ENCODE data around the gene MYL4. TPM values are rescaled to one million over a fixed set of nuclear protein-coding genes. Genes with fewer than 3 reads are reported as not detected.
"Not testable (repeated sequence)": the region's sequence is repeated elsewhere in the genome, so short reads cannot be mapped to it uniquely, and the experiment has no call there.

MYL4 gene
- total RNA-seq = not detected

GRCh38 chr17:47208744-47209488 lies at the start of gene MYL4:
Gene MYL4 (plus strand): TSS chr17:47209348. CDS start chr17:47209423, 75 bp downstream.
- Histone ChIP-seq H3K27ac (no peak within 1 kb of the TSS), H3K4me1 (peaks cover 14% of the 10 kb centered on the region), H3K4me3 (no peak within 1 kb of the TSS), H3K36me3 (no peaks in the 10 kb centered on the region), H3K9me3 (no peaks in the 10 kb centered on the region), H3K27me3 (no peaks in the 10 kb centered on the region)
- peak in 1 of 2 donors; percentile 56 for DNase-seq (ENCODE audit: extremely low spot score in 2 of 2)
- intact Hi-C loops (cut with DNase I) = no loop called here
- TF ChIP-seq POLR2A (IDR thresholded peaks at IDR 0.05) = no peak
- no peak for TF ChIP-seq POLR2AphosphoS5 (IDR thresholded peaks at IDR 0.05; ENCODE audit: insufficient read depth in 1 of 2, low read depth in 1 of 2)
- TF ChIP-seq, protein P1, sequence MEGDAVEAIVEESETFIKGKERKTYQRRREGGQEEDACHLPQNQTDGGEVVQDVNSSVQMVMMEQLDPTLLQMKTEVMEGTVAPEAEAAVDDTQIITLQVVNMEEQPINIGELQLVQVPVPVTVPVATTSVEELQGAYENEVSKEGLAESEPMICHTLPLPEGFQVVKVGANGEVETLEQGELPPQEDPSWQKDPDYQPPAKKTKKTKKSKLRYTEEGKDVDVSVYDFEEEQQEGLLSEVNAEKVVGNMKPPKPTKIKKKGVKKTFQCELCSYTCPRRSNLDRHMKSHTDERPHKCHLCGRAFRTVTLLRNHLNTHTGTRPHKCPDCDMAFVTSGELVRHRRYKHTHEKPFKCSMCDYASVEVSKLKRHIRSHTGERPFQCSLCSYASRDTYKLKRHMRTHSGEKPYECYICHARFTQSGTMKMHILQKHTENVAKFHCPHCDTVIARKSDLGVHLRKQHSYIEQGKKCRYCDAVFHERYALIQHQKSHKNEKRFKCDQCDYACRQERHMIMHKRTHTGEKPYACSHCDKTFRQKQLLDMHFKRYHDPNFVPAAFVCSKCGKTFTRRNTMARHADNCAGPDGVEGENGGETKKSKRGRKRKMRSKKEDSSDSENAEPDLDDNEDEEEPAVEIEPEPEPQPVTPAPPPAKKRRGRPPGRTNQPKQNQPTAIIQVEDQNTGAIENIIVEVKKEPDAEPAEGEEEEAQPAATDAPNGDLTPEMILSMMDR (IDR thresholded peaks at IDR 0.05) = no peak

- no peaks in the 10 kb centered on the region for H3K4me1 ChIP-seq
- H3K27me3 ChIP-seq = no peaks in the 10 kb centered on the region
- no peak overlapping the region for H3K27ac ChIP-seq
- intact Hi-C loops (cut with DNase I) = no loop called here
- no peak overlapping the region for H3K4me3 ChIP-seq
- H3K9me3 ChIP-seq = no peaks in the 10 kb centered on the region
- peaks cover 0 to 31% of the 10 kb centered on the region in 2 donors for H3K36me3 ChIP-seq
- DNase-seq (ENCODE audit: extremely low spot score in 2 of 2) = no peak
- TF ChIP-seq POLR2A (IDR thresholded peaks at IDR 0.05) (no peak), POLR2AphosphoS5 (IDR thresholded peaks at IDR 0.05; ENCODE audit: insufficient read depth in 1 of 2, low read depth in 1 of 2) (no peak)
- TF ChIP-seq, protein P1 (IDR thresholded peaks at IDR 0.05) = no peak
These were observed 47.0 kb upstream of the MYL4 start for GRCh38 chr17:47162013-47162622.

GRCh38 chr17:47164263-47164662 lies 44.9 kb upstream of the MYL4 start:
- Histone ChIP-seq H3K27me3 (no peaks in the 10 kb centered on the region), H3K27ac (no peak overlapping the region), H3K4me3 (no peak overlapping the region), H3K9me3 (no peaks in the 10 kb centered on the region), H3K4me1 (no peaks in the 10 kb centered on the region), H3K36me3 (peaks cover 0 to 37% of the 10 kb centered on the region in 2 donors)
- TF ChIP-seq, protein P1 (IDR thresholded peaks at IDR 0.05) = no peak
- no peak for TF ChIP-seq POLR2AphosphoS5 (IDR thresholded peaks at IDR 0.05; ENCODE audit: insufficient read depth in 1 of 2, low read depth in 1 of 2)
- no peak for TF ChIP-seq POLR2A (IDR thresholded peaks at IDR 0.05)
- no peak for DNase-seq (ENCODE audit: extremely low spot score in 2 of 2)
- intact Hi-C loops (cut with DNase I) = no loop called here

GRCh38 chr17:47165137-47165536 lies 44.0 kb upstream of the MYL4 start:
- no peaks in the 10 kb centered on the region for H3K4me1 ChIP-seq
- H3K36me3 ChIP-seq = peaks cover 0 to 35% of the 10 kb centered on the region in 2 donors
- no peak overlapping the region for H3K27ac ChIP-seq
- no peaks in the 10 kb centered on the region for H3K27me3 ChIP-seq
- H3K4me3 ChIP-seq = no peak overlapping the region
- TF ChIP-seq POLR2AphosphoS5 (IDR thresholded peaks at IDR 0.05; ENCODE audit: insufficient read depth in 1 of 2, low read depth in 1 of 2) (no peak), POLR2A (IDR thresholded peaks at IDR 0.05) (no peak)
- TF ChIP-seq, protein P1 (IDR thresholded peaks at IDR 0.05) = no peak
- DNase-seq (ENCODE audit: extremely low spot score in 2 of 2) = no peak
- no peaks in the 10 kb centered on the region for H3K9me3 ChIP-seq
- intact Hi-C loops (cut with DNase I) = no loop called here

DNA sequence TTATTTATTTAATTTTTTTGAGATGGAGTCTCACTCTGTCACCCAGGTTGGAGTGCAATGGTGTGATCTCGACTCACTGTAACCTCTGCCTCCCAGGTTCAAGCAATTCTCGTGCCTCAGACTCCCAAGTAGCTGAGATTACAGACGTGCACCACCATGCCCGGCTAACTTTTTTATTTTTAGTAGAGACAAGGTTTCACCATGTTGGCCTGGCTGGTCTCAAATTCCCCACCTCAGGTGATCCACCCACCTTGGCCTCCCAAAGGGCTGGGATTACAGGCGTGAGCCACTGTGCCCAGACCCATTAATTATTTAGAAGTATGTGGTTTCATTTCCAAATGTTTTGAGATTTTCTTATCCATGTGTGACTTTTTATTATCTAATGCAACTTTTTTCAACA lies 42.3 kb upstream of the MYL4 start:
- H3K4me3 ChIP-seq; H3K27ac ChIP-seq; H3K9me3 ChIP-seq; intact Hi-C loops (cut with DNase I); DNase-seq (ENCODE audit: extremely low spot score in 2 of 2); H3K27me3 ChIP-seq; H3K4me1 ChIP-seq: not testable (repeated sequence)
- peaks cover 0 to 23% of the 10 kb centered on the region in 2 donors for H3K36me3 ChIP-seq

DNA sequence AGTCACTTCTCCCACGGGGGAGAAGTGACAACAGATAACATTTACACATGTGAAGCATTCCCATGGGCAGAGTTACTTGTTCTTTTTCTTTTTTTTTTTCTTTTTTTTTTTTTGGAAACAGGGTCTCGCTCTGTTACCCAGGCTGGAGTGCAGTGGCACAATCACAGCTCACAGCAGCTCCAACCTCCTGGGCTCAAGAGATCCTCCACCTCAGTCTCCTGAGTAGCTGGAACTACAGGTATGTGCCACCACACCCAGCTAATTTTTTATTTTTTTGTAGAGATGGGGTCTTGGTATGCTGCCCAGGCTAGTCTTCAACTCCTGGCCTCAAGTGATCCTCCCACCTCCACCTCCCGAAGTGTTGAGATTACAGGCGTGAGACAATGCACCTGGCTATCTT lies 40.3 kb upstream of the MYL4 start:
- H3K9me3 ChIP-seq; H3K4me3 ChIP-seq; DNase-seq (ENCODE audit: extremely low spot score in 2 of 2); H3K27ac ChIP-seq; H3K27me3 ChIP-seq; H3K4me1 ChIP-seq; intact Hi-C loops (cut with DNase I): not testable (repeated sequence)
- peaks cover 0 to 23% of the 10 kb centered on the region in 2 donors for H3K36me3 ChIP-seq
